Fibroblast of lung (primary cell): ENCODE results near the gene ZBBX. TPM values are rescaled to one million over a fixed set of nuclear protein-coding genes. Genes with fewer than 3 reads are reported as not detected.
A peak's percentile ranks its signal among the peaks of the same experiment; 100 is the strongest.

ENCODE experiments used
- DNase-seq, 2 donors: peaks; one replicate each; pipeline versions ENCODE4 v3.0.0 to v3.0.0-alpha.2; 2010; ENCODE audit warnings: low read depth in 2 of 2
- H2AFZ ChIP-seq: 2 replicates; pipeline ENCODE4 v1.5.1; 2012; ENCODE audit warnings: low read length, control low read depth, inconsistent platforms
- H3K27ac ChIP-seq: 2 replicates; pipeline ENCODE4 v1.5.1; 2011; ENCODE audit warnings: low read length, control low read depth; ENCODE audit not compliant: insufficient read depth
- H3K27me3 ChIP-seq: 2 replicates; pipeline ENCODE4 v1.5.1; 2011; ENCODE audit warnings: mild to moderate bottlenecking, low read length; ENCODE audit not compliant: control insufficient read depth, insufficient read depth
- H3K36me3 ChIP-seq: 2 replicates; pipeline ENCODE4 v1.5.1; 2011; ENCODE audit warnings: low read length; ENCODE audit not compliant: control insufficient read depth, insufficient read depth
- H3K4me1 ChIP-seq: 2 replicates; pipeline ENCODE4 v1.5.1; 2011; ENCODE audit warnings: low read length; ENCODE audit not compliant: control insufficient read depth, insufficient read depth; ENCODE audit errors: extremely low read depth
- H3K4me2 ChIP-seq: 2 replicates; pipeline ENCODE4 v1.5.1; 2011; ENCODE audit warnings: low read length, control low read depth; ENCODE audit not compliant: insufficient read depth; ENCODE audit errors: extremely low read depth
- H3K4me3 ChIP-seq, 4 experiments: fragments of 200-600 bp in 1 of 4; sonication (generic) in 1 of 4; replicated peaks in 1 of 4; 2 replicates each; pipeline ENCODE4 v1.5.1; 2011 to 2016; ENCODE audit warnings: low read length in 4 of 4, low read depth in 3 of 4, mild to moderate bottlenecking in 3 of 4, control low read depth in 2 of 4, inconsistent platforms in 1 of 4, mixed read lengths in 1 of 4; ENCODE audit not compliant: insufficient read depth in 1 of 4; ENCODE audit errors: control extremely low read depth in 1 of 4
- H3K79me2 ChIP-seq: 2 replicates; pipeline ENCODE4 v1.5.1; 2012; ENCODE audit warnings: mild to moderate bottlenecking, low read length, inconsistent platforms; ENCODE audit not compliant: control insufficient read depth, insufficient read depth
- H3K9ac ChIP-seq: 2 replicates; pipeline ENCODE4 v1.5.1; 2011; ENCODE audit warnings: mild to moderate bottlenecking, low read length, control low read depth; ENCODE audit not compliant: insufficient read depth
- H3K9me3 ChIP-seq: 2 replicates; pipeline ENCODE4 v1.5.1; 2012; ENCODE audit warnings: low read depth, low read length; ENCODE audit not compliant: control insufficient read depth, insufficient read depth
- H4K20me1 ChIP-seq: 2 replicates; pipeline ENCODE4 v1.5.1; 2011; ENCODE audit warnings: low read length; ENCODE audit not compliant: control insufficient read depth, insufficient read depth; ENCODE audit errors: extremely low read depth
- CTCF ChIP-seq, 2 donors: IDR thresholded peaks in 1 of 2; conservative IDR thresholded peaks in 1 of 2; 1 replicate in 1 of 2; 2 replicates in 1 of 2; pipeline ENCODE4 v1.5.1; 2011 to 2012; ENCODE audit warnings: low read length in 2 of 2, control low read depth in 1 of 2, inconsistent platforms in 1 of 2, low read depth in 1 of 2, mild to moderate bottlenecking in 1 of 2
- EZH2 ChIP-seq: IDR thresholded peaks from 2 replicates; pipeline ENCODE4 v1.5.1; 2012; ENCODE audit warnings: low read length, control low read depth, mild to moderate bottlenecking; ENCODE audit errors: missing control alignments
- polyA plus RNA-seq, 2 donors: library from polyadenylated mRNA; depleted of rRNA in 1 of 2; stranded (reverse) in 1 of 2; unstranded in 1 of 2; fragments of >200 nt; gene quantifications; 2 replicates each; pipeline ENCODE4 v1.2.1, GENCODE V29; 2011 to 2012; ENCODE audit warnings: missing spikeins in 1 of 2
- total RNA-seq: library from RNA; depleted of rRNA; stranded (reverse); fragments of >200 nt; gene quantifications from 2 replicates; pipeline ENCODE4 v1.2.1, GENCODE V29; 2014

The ZBBX gene
- total and polyA plus RNA-seq, 2 donors (not counting 1 experiment from before 2014, with no cell fraction given), result 0.17 TPM; not detected in 1

- H4K20me1 ChIP-seq, result no peaks in the 10 kb centered on the region
- DNase-seq, result peak in 1 of 2 donors; percentile 11
- H3K9me3 ChIP-seq, result no peaks in the 10 kb centered on the region
- H3K27ac ChIP-seq, result no peak overlapping the region
- H2AFZ ChIP-seq, result no peak overlapping the region
- no peaks in the 10 kb centered on the region for H3K27me3 ChIP-seq
- no peak overlapping the region for H3K9ac ChIP-seq
- no peaks in the 10 kb centered on the region for H3K79me2 ChIP-seq
- no peak overlapping the region for H3K4me2 ChIP-seq
- H3K4me1 ChIP-seq, result no peaks in the 10 kb centered on the region
- no peaks in the 10 kb centered on the region for H3K36me3 ChIP-seq
- H3K4me3 ChIP-seq, result no peak overlapping the region
- TF ChIP-seq CTCF (conservative IDR thresholded peaks at IDR 0.05 in 1 of 2, IDR thresholded peaks at IDR 0.05 in 1 of 2; ENCODE audit: low read depth in 1 of 2, low read length in 2 of 2) (no peak), EZH2 (no peak)
Measured at GRCh38 chr3:167409611-167410010, 29.5 kb upstream of the ZBBX start.

GRCh38 chr3:167406876-167407492, 26.9 kb upstream of the ZBBX start:
- no peaks in the 10 kb centered on the region for H4K20me1 ChIP-seq
- H2AFZ ChIP-seq, result no peak overlapping the region
- no peaks in the 10 kb centered on the region for H3K79me2 ChIP-seq
- H3K9me3 ChIP-seq, result no peaks in the 10 kb centered on the region
- peak; percentile 71 to 76 for DNase-seq
- no peak overlapping the region for H3K4me2 ChIP-seq
- no peaks in the 10 kb centered on the region for H3K27me3 ChIP-seq
- H3K4me1 ChIP-seq, result no peaks in the 10 kb centered on the region
- H3K36me3 ChIP-seq, result no peaks in the 10 kb centered on the region
- H3K27ac ChIP-seq, result no peak overlapping the region
- peak in 1 of 2 donors; percentile 51 for TF ChIP-seq CTCF (conservative IDR thresholded peaks at IDR 0.05 in 1 of 2, IDR thresholded peaks at IDR 0.05 in 1 of 2; ENCODE audit: low read depth in 1 of 2, low read length in 2 of 2)
- TF ChIP-seq EZH2, result no peak
- no peak overlapping the region for H3K4me3 ChIP-seq
- no peak overlapping the region for H3K9ac ChIP-seq

- no peak for DNase-seq
- H3K27me3 ChIP-seq, result no peaks in the 10 kb centered on the region
- no peak overlapping the region for H3K9ac ChIP-seq
- H3K4me2 ChIP-seq, result no peak overlapping the region
- no peaks in the 10 kb centered on the region for H3K79me2 ChIP-seq
- H3K9me3 ChIP-seq, result no peaks in the 10 kb centered on the region
- no peak overlapping the region for H2AFZ ChIP-seq
- H3K4me1 ChIP-seq, result no peaks in the 10 kb centered on the region
- no peak overlapping the region for H3K4me3 ChIP-seq
- H3K36me3 ChIP-seq, result no peaks in the 10 kb centered on the region
- no peak overlapping the region for H3K27ac ChIP-seq
- no peak for TF ChIP-seq EZH2
- no peak for TF ChIP-seq CTCF (conservative IDR thresholded peaks at IDR 0.05 in 1 of 2, IDR thresholded peaks at IDR 0.05 in 1 of 2; ENCODE audit: low read depth in 1 of 2, low read length in 2 of 2)
- no peaks in the 10 kb centered on the region for H4K20me1 ChIP-seq
Measured at GRCh38 chr3:167397826-167398225, 17.7 kb upstream of the ZBBX start.
